Breast epithelium (tissue), 3 donors: Measurements from ENCODE around the gene MYO5B.

Experiments used
- CTCF ChIP-seq, 3 donors: fragments of 450-650 bp; IDR thresholded peaks; one replicate each; pipeline ENCODE4 v1.5.1; 2016 to 2017; ENCODE audit warnings: antibody characterized with exemption in 3 of 3, mild to moderate bottlenecking in 3 of 3, moderate library complexity in 3 of 3
- POLR2A ChIP-seq: fragments of 450-650 bp; IDR thresholded peaks from one replicate; pipeline ENCODE4 v1.6.1; 2016; ENCODE audit warnings: antibody characterized with exemption, mild to moderate bottlenecking, moderate library complexity

- TF ChIP-seq CTCF (IDR thresholded peaks at IDR 0.05) (no peak), POLR2A (no peak)
These were observed 68.5 kb downstream of the MYO5B start for GRCh38 chr18:50126471-50126870.
